IMR-90 (cell line): ENCODE measurements around the gene FRAS1. TPM values are rescaled to one million over a fixed set of nuclear protein-coding genes. Genes with fewer than 3 reads are reported as not detected.

Experiments used
- ATAC-seq: fragments of 200-7000 bp; cut with Tn5 transposase; 2 replicates; pipeline ENCODE4 v1.9.1; 2020; ENCODE audit warnings: low read depth, mild to moderate bottlenecking, moderate library complexity
- BruUV-seq: library from RNA; stranded (reverse); fragments of 400-500 nt; replicated peaks from 2 replicates; lab custom pipeline; 2021; lab: Mats Ljungman, UMichigan
- CTCF ChIA-PET: fragments of 300-600 bp; formaldehyde crosslinking; extraction: SDS; loops from one replicate; lab custom pipeline; 2021; ENCODE audit warnings: antibody characterized with exemption; lab: Yijun Ruan, JAX
- POLR2A ChIA-PET: fragments of 300-600 bp; sonication (Branson Sonifier 250); formaldehyde crosslinking; loops from one replicate; lab custom pipeline; 2022; ENCODE audit warnings: antibody characterized with exemption; ENCODE audit not compliant: unreplicated experiment; lab: Charles Lee
- DNase-seq: peaks from one replicate; pipeline ENCODE4 v3.0.0; 2013
- H2AFZ ChIP-seq: replicated peaks from 2 replicates; pipeline ENCODE3; 2013; ENCODE audit warnings: low read length, mild to moderate bottlenecking; ENCODE audit not compliant: poor library complexity
- H2AK5ac ChIP-seq: 2 replicates; pipeline ENCODE4 v1.6.1; 2013; ENCODE audit warnings: low read depth, low read length, inconsistent platforms
- H2AK9ac ChIP-seq: replicated peaks from 2 replicates; pipeline ENCODE3; 2013; ENCODE audit warnings: mild to moderate bottlenecking, low read depth, low read length, moderate library complexity; ENCODE audit not compliant: poor library complexity
- H2BK120ac ChIP-seq: 2 replicates; pipeline ENCODE4 v1.6.1; 2013; ENCODE audit warnings: low read depth, low read length, inconsistent platforms
- H2BK15ac ChIP-seq: 3 replicates; pipeline ENCODE4 v1.6.1; 2013; ENCODE audit warnings: low read depth, low read length, inconsistent platforms
- H2BK20ac ChIP-seq: 2 replicates; pipeline ENCODE4 v1.6.1; 2013; ENCODE audit warnings: low read depth, mild to moderate bottlenecking, inconsistent platforms, low read length, moderate library complexity
- H2BK5ac ChIP-seq: 2 replicates; pipeline ENCODE4 v1.6.1; 2013; ENCODE audit warnings: mild to moderate bottlenecking, low read depth, low read length, inconsistent platforms; ENCODE audit not compliant: poor library complexity, severe bottlenecking
- H3K14ac ChIP-seq: replicated peaks from 2 replicates; pipeline ENCODE4 v1.6.1; 2013; ENCODE audit warnings: low read depth, low read length, inconsistent platforms
- H3K18ac ChIP-seq: 2 replicates; pipeline ENCODE4 v1.6.1; 2013; ENCODE audit warnings: low read depth, low read length, control low read depth
- H3K23ac ChIP-seq: 2 replicates; pipeline ENCODE4 v1.6.1; 2013; ENCODE audit warnings: low read depth, low read length, inconsistent platforms
- H3K27ac ChIP-seq: 2 replicates; pipeline ENCODE4 v1.5.1; 2013; ENCODE audit warnings: mild to moderate bottlenecking, control low read depth, low read length; ENCODE audit not compliant: insufficient read depth
- H3K27me3 ChIP-seq: 2 replicates; pipeline ENCODE4 v1.6.1; 2013; ENCODE audit warnings: low read length; ENCODE audit not compliant: control insufficient read depth, insufficient read depth
- H3K36me3 ChIP-seq: 2 replicates; pipeline ENCODE4 v1.6.1; 2013; ENCODE audit warnings: low read length, mixed read lengths; ENCODE audit not compliant: control insufficient read depth, insufficient read depth
- H3K4ac ChIP-seq: 2 replicates; pipeline ENCODE4 v1.6.1; 2013; ENCODE audit warnings: low read depth, low read length, inconsistent platforms
- H3K4me1 ChIP-seq: 2 replicates; pipeline ENCODE4 v1.6.1; 2013; ENCODE audit warnings: low read length, mixed read lengths; ENCODE audit not compliant: control insufficient read depth, insufficient read depth
- H3K4me2 ChIP-seq: 2 replicates; pipeline ENCODE4 v1.6.1; 2013; ENCODE audit warnings: low read depth, mild to moderate bottlenecking, control low read depth, low read length, moderate library complexity
- H3K4me3 ChIP-seq: 2 replicates; pipeline ENCODE4 v1.5.1; 2013; ENCODE audit warnings: low read depth, mild to moderate bottlenecking, control low read depth, low read length, moderate library complexity; ENCODE audit not compliant: insufficient read depth
- H3K56ac ChIP-seq: 2 replicates; pipeline ENCODE4 v1.6.1; 2013; ENCODE audit warnings: low read length, inconsistent platforms; ENCODE audit not compliant: insufficient read depth; ENCODE audit errors: extremely low read depth
- H3K79me1 ChIP-seq, 2 experiments: 2 replicates each; pipeline ENCODE4 v1.6.1; 2013; ENCODE audit warnings: low read length in 2 of 2, inconsistent platforms in 1 of 2, low read depth in 1 of 2
- H3K9ac ChIP-seq: 2 replicates; pipeline ENCODE4 v1.6.1; 2013; ENCODE audit warnings: low read depth, low read length, control low read depth
- H3K9me1 ChIP-seq: 2 replicates; pipeline ENCODE4 v1.6.1; 2013; ENCODE audit warnings: low read length, inconsistent platforms; ENCODE audit not compliant: insufficient read depth
- H3K9me3 ChIP-seq: 2 replicates; pipeline ENCODE4 v1.6.1; 2013; ENCODE audit warnings: low read length; ENCODE audit not compliant: control insufficient read depth, insufficient read depth
- H4K20me1 ChIP-seq: 2 replicates; pipeline ENCODE4 v1.6.1; 2013; ENCODE audit warnings: low read length, inconsistent platforms; ENCODE audit not compliant: insufficient read depth
- H4K5ac ChIP-seq: 2 replicates; pipeline ENCODE4 v1.6.1; 2013; ENCODE audit warnings: mild to moderate bottlenecking, low read depth, low read length, control low read depth
- H4K8ac ChIP-seq, 2 experiments: 2 replicates each; pipeline ENCODE4 v1.6.1; 2013; ENCODE audit warnings: low read depth in 2 of 2, low read length in 2 of 2, control low read depth in 1 of 2, inconsistent platforms in 1 of 2
- H4K91ac ChIP-seq: 2 replicates; pipeline ENCODE4 v1.6.1; 2013; ENCODE audit warnings: low read depth, low read length, inconsistent platforms; ENCODE audit not compliant: insufficient read depth
- BHLHE40 ChIP-seq: fragments of 150-350 bp; IDR thresholded peaks from 2 replicates; pipeline ENCODE4 v1.6.1; 2016; ENCODE audit warnings: mild to moderate bottlenecking, low read depth, low read length
- CHD1 ChIP-seq: IDR thresholded peaks from 2 replicates; pipeline ENCODE4 v1.6.1; 2012; ENCODE audit warnings: low read depth, low read length, improper control_type of control experiment
- MAZ ChIP-seq: IDR thresholded peaks from 2 replicates; pipeline ENCODE4 v1.6.1; 2012; ENCODE audit warnings: low read depth, mild to moderate bottlenecking, low read length, improper control_type of control experiment, moderate library complexity, borderline replicate concordance
- MXI1 ChIP-seq: IDR thresholded peaks from 2 replicates; pipeline ENCODE4 v1.6.1; 2012; ENCODE audit warnings: low read depth, mild to moderate bottlenecking, low read length, moderate library complexity, borderline replicate concordance
- NFE2L2 ChIP-seq: fragments of 150-350 bp; IDR thresholded peaks from 2 replicates; pipeline ENCODE4 v1.6.1; 2016; ENCODE audit warnings: low read depth, mild to moderate bottlenecking, low read length
- POLR2A ChIP-seq: IDR thresholded peaks from 2 replicates; pipeline ENCODE4 v1.6.1; 2012; ENCODE audit warnings: mild to moderate bottlenecking, low read depth, low read length
- RAD21 ChIP-seq: IDR thresholded peaks from 2 replicates; pipeline ENCODE4 v1.6.1; 2012; ENCODE audit warnings: low read length, improper control_type of control experiment
- RCOR1 ChIP-seq: IDR thresholded peaks from 2 replicates; pipeline ENCODE4 v1.6.1; 2012; ENCODE audit warnings: mild to moderate bottlenecking, low read length, improper control_type of control experiment; ENCODE audit not compliant: insufficient replicate concordance
- RFX5 ChIP-seq: IDR thresholded peaks from 2 replicates; pipeline ENCODE4 v1.8.0; 2012; ENCODE audit warnings: low read depth, mild to moderate bottlenecking, low read length, moderate library complexity
- SMC3 ChIP-seq: fragments of 150-350 bp; IDR thresholded peaks from 2 replicates; pipeline ENCODE4 v1.6.1; 2016; ENCODE audit warnings: low read depth, mild to moderate bottlenecking, antibody characterized with exemption, low read length, moderate library complexity
- WGBS, 2 experiments: methylation state at CpG; one replicate each; pipeline versions ENCODE4 v1.1.5 to v1.1.7; 2013; ENCODE audit warnings: missing lambda C conversion rate in 2 of 2; ENCODE audit not compliant: insufficient read length in 1 of 2; ENCODE audit errors: extremely low coverage in 2 of 2; 5-methylcytosine and 5-hydroxymethylcytosine counted together
- dilution Hi-C: fragments of 300-500 bp; cut with HindIII; formaldehyde crosslinking; loops from one replicate; pipeline ENCODE4 v1.14.3; 2018; ENCODE audit warnings: low sequenced_read_pairs; ENCODE audit not compliant: unreplicated experiment
- in situ Hi-C: fragments of 300-500 bp; cut with MboI; formaldehyde crosslinking; loops from 3 replicates; pipeline ENCODE4 v1.14.3; 2019; ENCODE audit warnings: low sequenced_read_pairs, inconsistent platforms, mixed read lengths
- intact Hi-C: fragments of 100-400 bp; cut with micrococcal nuclease; formaldehyde crosslinking; loops from 2 replicates; pipeline ENCODE4 v1.10.0; 2022
- polyA plus RNA-seq, 3 experiments: library from polyadenylated mRNA; depleted of rRNA; stranded (reverse); fragments of >200 nt; gene quantifications; 2 replicates each; pipeline ENCODE4 v1.2.3, GENCODE V29; 2012; ENCODE audit warnings: low replicate concordance in 1 of 3
- total RNA-seq: library from RNA; depleted of rRNA; stranded (reverse); fragments of >200 nt; gene quantifications from 2 replicates; pipeline ENCODE4 v1.2.3, GENCODE V29; 2012
- TF ChIP-seq, protein P1 (sequence below): conservative IDR thresholded peaks from 2 replicates; pipeline ENCODE4 v1.5.1; 2012; ENCODE audit warnings: mild to moderate bottlenecking, low read depth, low read length, improper control_type of control experiment
- TF ChIP-seq, protein P2 (sequence below): fragments of 150-350 bp; IDR thresholded peaks from 2 replicates; pipeline ENCODE4 v1.6.1; 2017; ENCODE audit warnings: mild to moderate bottlenecking, antibody characterized with exemption, low read length, low read depth

The FRAS1 gene
- total and polyA plus RNA-seq, 2 of the 4 experiments (the other 2 are of a cell fraction), result under 0.01 to 0.03 TPM

DNA sequence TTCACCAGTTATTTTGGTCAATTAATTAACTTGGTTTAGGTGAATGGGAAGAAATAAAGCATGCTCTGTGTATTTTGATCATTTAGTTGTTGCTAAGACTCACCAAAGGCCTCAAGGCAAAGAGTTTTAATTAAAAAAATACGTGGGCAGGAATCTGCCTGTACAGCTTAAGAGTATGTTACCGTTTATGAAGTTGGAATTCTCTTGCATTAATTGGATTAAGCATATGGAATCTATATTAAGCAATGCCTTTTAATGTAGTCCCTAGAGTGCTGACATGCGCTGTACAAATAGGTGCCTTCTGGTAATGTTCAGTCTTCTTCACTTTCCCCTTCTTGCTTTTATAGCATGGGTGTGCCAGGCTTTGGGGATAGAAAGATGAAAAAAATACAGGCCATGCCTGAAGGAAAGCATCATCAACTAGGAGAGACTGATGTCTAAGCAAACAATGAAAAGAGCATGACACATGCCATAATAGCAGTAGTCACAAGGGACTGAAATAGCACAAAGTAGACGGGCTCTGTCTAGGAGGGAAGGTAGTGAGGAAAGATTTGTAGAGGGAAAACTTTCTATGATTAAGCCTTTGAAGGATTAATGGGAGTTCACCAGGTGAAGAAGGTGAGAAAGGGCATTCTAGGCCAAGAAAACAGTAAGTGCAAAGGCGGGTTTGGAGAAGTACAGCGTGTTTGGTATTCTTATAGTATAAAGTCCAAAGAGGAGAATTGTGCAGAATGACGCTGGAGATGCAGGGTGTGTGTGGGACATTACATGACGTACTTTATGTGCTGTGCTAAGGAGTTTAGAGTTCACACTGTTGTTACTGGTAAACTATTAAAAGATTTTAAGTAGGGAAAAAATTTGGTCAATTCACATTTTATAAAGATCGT, 268.4 kb downstream of the FRAS1 start:
- no peak overlapping the region for H2BK120ac ChIP-seq
- no peak overlapping the region for H3K4me3 ChIP-seq
- no peaks in the 10 kb centered on the region for H4K20me1 ChIP-seq
- DNase-seq (no peak), ATAC-seq (no peak)
- ChIA-PET POLR2A (interaction anchor here (0.6 kb wide), 1 partner anchor 421 kb away, joined by 3 read pairs; no protein-coding TSS in a partner anchor), CTCF (no interaction called here)
- H2BK5ac ChIP-seq, result no peak overlapping the region
- no peaks in the 10 kb centered on the region for H3K79me1 ChIP-seq
- H4K91ac ChIP-seq, result no peak overlapping the region
- H3K9ac ChIP-seq, result no peak overlapping the region
- no peak overlapping the region for H2BK15ac ChIP-seq
- no peak overlapping the region for H2BK20ac ChIP-seq
- H3K56ac ChIP-seq, result no peak overlapping the region
- no TSS peak for BruUV-seq
- in situ Hi-C loops (no loop called here), intact Hi-C loops (no loop called here), dilution Hi-C loops (no loop called here)
- no peaks in the 10 kb centered on the region for H3K9me1 ChIP-seq
- no peak overlapping the region for H3K14ac ChIP-seq
- no peaks in the 10 kb centered on the region for H3K4me1 ChIP-seq
- no peak overlapping the region for H3K23ac ChIP-seq
- H3K4me2 ChIP-seq, result no peak overlapping the region
- H3K4ac ChIP-seq, result no peak overlapping the region
- no peak overlapping the region for H3K27ac ChIP-seq
- H2AK9ac ChIP-seq, result no peak overlapping the region
- H3K9me3 ChIP-seq, result no peaks in the 10 kb centered on the region
- H3K36me3 ChIP-seq, result no peaks in the 10 kb centered on the region
- H4K8ac ChIP-seq, result no peak overlapping the region
- no peak overlapping the region for H2AK5ac ChIP-seq
- 44% methylated on average over 3 of the region's 9 CpGs; no CpG with 5 or more reads in 1 of the 2 experiments for WGBS, 2 experiments
- H3K27me3 ChIP-seq, result peaks cover 3% of the 10 kb centered on the region
- no peak overlapping the region for H2AFZ ChIP-seq
- H3K18ac ChIP-seq, result no peak overlapping the region
- no peak overlapping the region for H4K5ac ChIP-seq
- no peak for TF ChIP-seq BHLHE40
- TF ChIP-seq SMC3, result no peak
- no peak for TF ChIP-seq RFX5
- TF ChIP-seq MXI1, result no peak
- TF ChIP-seq RCOR1, result no peak
- no peak for TF ChIP-seq CHD1
- TF ChIP-seq, protein P1, sequence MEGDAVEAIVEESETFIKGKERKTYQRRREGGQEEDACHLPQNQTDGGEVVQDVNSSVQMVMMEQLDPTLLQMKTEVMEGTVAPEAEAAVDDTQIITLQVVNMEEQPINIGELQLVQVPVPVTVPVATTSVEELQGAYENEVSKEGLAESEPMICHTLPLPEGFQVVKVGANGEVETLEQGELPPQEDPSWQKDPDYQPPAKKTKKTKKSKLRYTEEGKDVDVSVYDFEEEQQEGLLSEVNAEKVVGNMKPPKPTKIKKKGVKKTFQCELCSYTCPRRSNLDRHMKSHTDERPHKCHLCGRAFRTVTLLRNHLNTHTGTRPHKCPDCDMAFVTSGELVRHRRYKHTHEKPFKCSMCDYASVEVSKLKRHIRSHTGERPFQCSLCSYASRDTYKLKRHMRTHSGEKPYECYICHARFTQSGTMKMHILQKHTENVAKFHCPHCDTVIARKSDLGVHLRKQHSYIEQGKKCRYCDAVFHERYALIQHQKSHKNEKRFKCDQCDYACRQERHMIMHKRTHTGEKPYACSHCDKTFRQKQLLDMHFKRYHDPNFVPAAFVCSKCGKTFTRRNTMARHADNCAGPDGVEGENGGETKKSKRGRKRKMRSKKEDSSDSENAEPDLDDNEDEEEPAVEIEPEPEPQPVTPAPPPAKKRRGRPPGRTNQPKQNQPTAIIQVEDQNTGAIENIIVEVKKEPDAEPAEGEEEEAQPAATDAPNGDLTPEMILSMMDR, result no peak
- TF ChIP-seq POLR2A, result no peak
- TF ChIP-seq MAZ, result no peak
- no peak for TF ChIP-seq NFE2L2
- TF ChIP-seq RAD21, result no peak
- TF ChIP-seq, protein P2, sequence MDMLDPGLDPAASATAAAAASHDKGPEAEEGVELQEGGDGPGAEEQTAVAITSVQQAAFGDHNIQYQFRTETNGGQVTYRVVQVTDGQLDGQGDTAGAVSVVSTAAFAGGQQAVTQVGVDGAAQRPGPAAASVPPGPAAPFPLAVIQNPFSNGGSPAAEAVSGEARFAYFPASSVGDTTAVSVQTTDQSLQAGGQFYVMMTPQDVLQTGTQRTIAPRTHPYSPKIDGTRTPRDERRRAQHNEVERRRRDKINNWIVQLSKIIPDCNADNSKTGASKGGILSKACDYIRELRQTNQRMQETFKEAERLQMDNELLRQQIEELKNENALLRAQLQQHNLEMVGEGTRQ, result no peak
